ENCODE data around the gene OAF.
"Not testable (repeated sequence)": the region's sequence is repeated elsewhere in the genome, so short reads cannot be mapped to it uniquely, and the experiment has no call there.

Gene OAF

GRCh38 chr11:120210626-120211521, at the start of gene OAF:
OAF (plus strand) TSS chr11:120211032; CDS start chr11:120211280, 248 bp downstream.
- H3K27ac ChIP-seq: peak within 1 kb of the TSS; percentile 46
- no peak for DNase-seq (ENCODE audit: low read depth, low spot score)

- no peak overlapping the region for H3K27ac ChIP-seq
- DNase-seq (ENCODE audit: low read depth, low spot score): no peak
These were observed 43.2 kb upstream of the OAF start for GRCh38 chr11:120167659-120168058.

DNA sequence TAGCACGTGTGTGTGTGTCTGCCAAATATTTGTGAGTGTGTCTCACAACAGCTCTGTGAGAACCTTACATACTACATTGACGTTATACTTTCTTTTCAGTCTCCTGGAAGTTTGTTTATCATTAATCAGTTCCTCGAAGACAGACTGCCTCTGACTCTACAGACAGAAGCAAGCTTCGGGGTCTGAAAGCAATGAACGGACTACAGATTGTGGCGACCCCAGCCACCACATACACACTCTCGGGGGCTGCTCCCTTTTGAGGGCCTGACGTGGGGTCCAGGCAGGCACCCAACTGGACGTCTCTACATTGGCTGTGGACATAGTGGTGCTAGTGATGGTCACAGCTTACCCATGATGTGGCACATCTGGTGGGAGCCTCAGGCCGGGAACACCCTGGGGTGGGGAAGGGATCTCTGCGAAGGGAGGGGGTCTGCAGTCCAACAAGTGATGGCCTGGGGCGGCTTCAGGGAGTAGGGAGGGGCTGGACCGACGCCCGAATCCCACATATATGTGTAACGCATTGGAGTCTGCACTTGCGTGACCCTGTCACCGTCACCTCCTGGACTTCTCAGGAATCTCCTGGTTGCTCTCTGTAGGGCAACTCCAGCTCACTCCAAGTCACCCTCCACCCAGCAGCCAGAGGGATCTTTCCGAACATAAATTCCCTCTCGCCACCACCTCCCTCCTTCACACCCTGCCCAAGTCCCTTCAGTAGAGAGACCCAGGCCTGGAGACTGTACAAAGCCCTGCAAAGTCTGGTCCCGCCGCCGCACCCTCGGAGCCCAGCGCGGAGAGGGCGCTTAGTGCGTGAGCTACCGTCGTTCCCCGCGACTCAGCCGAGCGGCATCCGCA, 42.5 kb upstream of the OAF start:
- no peak for DNase-seq (ENCODE audit: low read depth, low spot score)
- H3K27ac ChIP-seq: no peak overlapping the region

DNA sequence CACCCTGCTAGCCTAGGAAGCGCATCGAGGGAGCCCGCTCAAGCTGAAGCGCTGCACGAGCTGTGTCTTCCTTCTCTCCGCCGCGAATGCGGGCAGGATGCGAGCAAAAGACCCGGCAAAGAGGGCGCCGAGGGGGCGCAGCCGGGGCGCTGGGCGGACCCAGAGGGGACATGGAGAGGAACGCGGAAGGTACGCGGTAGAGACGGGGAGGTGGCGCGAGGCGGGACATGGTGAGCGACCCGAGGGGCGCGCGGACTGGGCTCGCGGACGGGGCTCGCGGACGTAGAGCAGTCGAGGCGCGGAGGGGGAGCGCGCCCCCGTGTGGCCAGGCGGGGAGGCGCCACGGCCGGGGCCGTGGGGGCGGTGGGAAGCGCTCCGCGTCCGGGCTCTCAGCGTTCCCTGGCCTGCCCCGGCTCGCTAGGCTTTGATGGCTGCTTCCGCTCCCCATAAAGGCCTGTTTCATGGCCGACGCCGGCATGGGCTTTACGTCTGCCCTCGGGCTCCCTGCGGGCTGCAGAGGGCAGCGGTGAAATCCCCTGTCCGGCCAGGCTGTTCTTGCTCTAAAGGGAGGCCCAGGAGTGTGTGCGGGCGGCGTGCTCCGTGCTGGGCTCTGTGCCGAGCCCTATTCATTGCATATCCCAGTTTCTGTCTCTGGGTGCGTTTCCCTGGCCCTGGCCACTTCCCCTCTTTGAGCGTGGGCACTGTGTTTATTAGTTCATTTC, 41.7 kb upstream of the OAF start:
- no peak for DNase-seq (ENCODE audit: low read depth, low spot score)
- peak overlapping the region; percentile 17 for H3K27ac ChIP-seq

DNA sequence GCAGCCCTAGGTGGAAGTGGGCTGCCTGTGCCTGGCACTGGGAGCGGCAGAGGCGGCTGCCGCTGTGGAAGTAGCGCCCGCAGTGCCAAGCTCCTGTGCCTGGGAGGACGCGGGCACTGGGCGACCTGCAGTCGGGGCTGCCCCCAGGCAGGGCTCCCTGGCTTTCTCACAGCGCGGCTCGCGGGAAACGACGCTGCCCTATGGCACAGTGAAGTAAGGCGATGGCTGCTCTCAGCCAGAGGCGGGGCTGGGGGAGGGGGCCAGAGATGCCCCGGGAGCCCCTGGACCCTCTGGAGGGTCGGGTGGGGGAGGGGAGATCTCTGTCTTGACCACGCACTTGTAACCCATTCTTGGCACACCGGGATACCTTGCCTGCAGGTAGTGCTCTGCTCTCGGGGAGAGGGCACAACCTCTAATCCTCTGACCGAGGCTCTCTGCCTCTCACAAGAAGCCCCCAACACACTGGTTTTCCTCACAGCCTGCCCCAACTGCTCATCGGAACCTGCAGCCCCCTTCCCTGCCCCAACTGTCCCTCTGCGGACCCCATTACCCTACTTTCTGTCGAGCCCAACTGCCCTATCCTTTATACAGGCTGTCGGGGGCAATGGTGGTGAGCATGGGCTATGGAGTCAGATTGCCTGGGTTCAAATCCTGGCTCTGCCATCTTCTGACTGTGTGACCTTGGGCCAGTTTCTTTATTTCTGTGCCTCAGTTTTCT, 40.7 kb upstream of the OAF start:
- no peak overlapping the region for H3K27ac ChIP-seq
- DNase-seq (ENCODE audit: low read depth, low spot score): no peak

DNA sequence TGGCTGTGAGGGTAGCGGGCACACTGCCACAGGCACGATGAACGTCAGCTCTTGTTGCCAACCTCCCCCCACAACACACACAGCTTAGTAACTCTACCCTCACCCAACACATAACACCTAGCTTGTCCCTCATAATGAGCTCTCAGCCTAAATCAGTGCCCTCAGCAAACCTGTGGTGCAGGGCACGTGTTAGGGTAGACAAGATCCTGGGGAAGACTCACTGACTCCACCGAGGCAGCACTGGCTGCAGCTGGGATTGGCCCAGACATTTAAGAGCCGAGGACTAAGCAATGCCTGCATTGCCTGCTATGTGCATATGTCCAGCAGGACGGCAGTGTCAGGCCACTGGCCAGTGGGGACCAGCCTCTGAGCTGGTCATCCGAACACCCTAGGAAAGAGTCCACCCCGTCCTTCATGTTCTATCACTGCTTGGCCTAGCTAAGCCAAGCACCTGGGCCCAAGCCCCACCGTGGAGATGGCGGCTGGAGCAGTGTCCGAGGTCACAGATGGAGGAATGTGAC, 40.0 kb upstream of the OAF start:
- DNase-seq (ENCODE audit: low read depth, low spot score): no peak
- no peak overlapping the region for H3K27ac ChIP-seq

DNA sequence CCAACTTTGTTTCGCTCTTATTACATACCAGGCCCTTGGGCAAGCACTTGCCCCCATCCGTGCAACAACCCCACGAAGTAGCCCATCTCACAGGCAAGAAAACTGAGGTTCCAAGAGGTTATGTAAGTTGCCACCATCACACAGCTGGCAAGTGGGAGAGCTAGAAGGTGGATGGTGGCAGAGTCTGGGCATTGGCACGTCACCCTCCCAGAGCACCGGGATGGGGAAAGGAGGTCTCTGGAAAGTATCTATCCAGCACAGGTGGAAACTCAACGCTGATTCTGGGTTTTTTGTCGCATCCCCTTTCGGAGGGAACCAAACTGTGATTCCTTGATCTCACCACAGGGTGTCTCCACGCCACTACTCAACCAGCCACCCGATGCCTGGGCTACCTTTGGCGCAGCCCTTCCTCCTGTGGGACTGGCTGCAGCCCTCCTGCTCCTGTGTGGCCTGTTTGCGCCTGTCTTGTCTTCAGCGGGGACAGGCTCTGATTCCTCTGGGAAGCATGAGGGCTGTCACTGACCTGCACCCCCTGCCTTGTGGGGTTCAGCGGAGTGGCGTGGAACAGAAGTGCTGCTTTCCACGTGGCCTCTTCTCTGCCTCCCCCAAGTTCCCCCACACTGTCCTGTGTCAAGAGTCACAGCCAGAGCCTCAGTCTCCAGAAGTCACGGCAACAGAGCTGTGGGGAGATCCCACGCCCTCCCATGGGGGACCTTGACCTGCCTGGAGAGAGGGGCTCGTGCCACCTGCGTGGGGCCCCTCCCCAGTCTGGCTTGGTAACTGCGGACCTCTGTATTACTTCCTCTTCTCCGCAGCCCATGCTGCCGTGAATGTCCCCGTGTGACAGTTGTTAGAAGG, 38.5 kb upstream of the OAF start:
- DNase-seq (ENCODE audit: low read depth, low spot score): no peak
- no peak overlapping the region for H3K27ac ChIP-seq

- DNase-seq (ENCODE audit: low read depth, low spot score): no peak
- H3K27ac ChIP-seq: no peak overlapping the region
These were observed 37.7 kb upstream of the OAF start for GRCh38 chr11:120173019-120173705.

DNA sequence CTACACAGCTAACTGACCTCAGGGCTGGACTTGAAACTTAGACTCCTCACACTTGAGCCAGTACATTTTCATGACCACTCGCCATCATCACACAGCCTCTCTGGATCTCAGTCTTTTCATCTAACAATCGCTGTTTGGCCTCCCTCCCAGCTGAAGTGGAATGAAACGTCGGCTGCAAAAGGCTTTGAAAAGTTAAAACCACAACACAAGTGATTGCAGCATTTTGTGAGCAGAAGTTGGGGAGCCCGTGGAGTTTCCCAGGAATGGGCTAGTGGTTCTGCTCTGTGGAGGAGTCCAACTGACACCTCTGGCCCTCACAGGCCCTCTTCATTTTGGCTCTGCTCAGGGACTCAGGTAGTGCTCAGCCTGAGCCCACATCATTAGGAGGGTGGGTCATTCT, 37.0 kb upstream of the OAF start:
- H3K27ac ChIP-seq: no peak overlapping the region
- DNase-seq (ENCODE audit: low read depth, low spot score): no peak

GRCh38 chr11:120174866-120175265, 36.0 kb upstream of the OAF start:
- H3K27ac ChIP-seq: no peak overlapping the region
- no peak for DNase-seq (ENCODE audit: low read depth, low spot score)

DNA sequence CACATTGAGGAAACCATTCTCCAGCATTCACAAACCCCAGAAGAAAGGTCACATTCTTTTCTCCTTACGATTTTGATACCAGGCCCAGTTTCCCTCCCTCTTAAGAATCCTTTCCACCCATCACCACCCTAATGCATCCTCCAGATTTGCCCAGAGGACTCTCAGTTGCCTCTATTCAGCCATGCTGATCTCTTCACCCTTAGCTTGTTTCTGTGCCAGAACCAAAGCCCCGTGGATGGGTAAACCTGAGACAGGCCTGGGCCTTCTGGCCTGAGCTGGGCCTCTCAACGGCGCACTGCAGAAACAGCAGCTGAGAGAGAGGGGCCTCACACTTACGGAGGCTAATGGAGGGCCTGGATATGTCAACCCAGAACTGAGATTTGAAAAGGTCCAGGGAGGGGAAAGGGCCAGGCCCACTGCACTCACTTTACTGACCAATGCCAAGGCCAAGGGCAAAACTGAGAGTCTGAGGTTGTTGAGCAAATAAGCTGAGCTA, 32.2 kb upstream of the OAF start:
- H3K27ac ChIP-seq: no peak overlapping the region
- DNase-seq (ENCODE audit: low read depth, low spot score): no peak

DNA sequence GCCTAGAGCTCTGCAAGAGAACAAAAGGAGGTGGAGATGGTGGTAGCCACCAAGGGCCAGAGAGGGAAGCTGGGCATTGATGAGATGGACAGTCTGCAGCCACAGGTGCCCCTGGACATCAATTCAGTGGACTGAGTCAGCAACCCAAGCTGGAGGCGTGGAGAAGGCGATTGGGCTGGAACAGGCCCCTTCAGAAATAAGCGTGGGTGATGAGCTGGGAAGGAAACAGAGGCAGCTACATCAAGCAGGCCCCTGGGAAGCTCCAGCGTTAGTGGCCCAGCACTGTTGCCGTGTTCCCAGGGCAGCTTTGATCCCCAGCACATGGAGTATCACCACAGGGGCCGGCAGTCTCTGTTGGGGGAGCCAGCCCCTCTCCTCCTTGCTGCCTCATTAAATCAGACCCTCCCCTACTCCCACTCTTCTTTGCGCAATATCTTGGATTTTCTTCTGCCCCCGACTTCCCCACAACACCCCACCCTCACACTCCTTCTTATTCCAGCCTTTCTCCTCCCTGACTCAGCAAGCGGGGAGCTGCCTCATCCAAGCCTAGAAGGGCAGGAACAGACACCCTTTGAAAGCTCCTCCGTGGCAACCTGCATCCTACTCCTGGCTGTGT, 31.7 kb upstream of the OAF start:
- DNase-seq (ENCODE audit: low read depth, low spot score): no peak
- H3K27ac ChIP-seq: no peak overlapping the region

DNA sequence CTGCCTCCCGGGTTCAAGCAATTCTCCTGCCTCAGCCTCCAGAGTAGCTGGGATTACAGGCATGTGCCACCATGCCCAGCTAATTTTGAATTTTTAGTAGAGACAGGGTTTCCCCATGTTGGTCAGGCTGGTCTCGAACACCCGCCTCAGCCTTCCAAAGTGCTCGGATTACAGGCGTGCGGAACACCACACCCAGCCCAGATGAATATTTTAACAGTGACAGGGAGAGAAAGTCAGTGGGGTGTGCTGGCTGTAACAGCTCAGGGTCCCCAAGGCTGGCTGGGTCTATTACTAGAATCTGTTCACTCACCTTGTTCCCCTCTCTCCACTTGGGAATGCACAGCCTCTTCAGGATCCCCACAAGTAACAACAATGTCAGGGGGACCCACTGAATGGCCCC, 30.8 kb upstream of the OAF start:
- not testable (repeated sequence) for DNase-seq (ENCODE audit: low read depth, low spot score); H3K27ac ChIP-seq

DNA sequence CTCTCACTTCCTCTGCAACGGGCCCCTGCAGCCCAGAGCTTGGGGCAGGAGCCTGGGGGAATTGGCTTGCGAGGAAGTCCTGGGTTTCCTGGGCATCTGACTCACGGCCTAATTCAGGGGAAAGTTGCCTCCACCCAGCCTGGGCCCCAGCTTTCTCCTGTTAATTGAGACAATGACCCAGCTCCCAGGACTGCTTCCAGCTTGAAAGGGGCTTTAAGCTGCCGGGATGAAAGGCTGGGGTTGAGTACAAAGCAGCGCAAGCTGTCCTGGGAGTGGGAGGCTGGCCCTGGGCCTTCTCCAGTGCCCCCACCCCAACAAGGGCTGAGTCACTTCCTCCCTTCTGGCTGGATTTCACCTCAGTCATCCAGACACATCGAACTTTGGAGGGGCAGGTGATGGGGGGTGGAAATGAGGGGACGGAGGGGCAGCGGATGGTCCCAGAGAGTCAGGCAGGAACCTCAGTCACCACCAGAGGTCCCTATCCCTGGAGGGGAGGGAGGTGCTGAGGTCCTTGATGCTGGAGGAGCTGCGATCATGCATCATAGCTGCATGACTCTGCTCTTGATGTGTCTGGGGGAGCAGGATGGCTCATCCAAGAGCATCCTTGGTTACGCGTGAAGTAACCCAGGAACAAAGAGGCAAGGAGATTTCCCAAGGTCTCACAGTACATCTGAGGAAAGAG, 30.1 kb upstream of the OAF start:
- no peak overlapping the region for H3K27ac ChIP-seq

GRCh38 chr11:120181376-120181975, 29.4 kb upstream of the OAF start:
- no peak for DNase-seq (ENCODE audit: low read depth, low spot score)
- no peak overlapping the region for H3K27ac ChIP-seq

More for the DNA sequence above, 30.1 kb upstream of the OAF start:
- DNase-seq (ENCODE audit: low read depth, low spot score): no peak

GRCh38 chr11:120182372-120182771, 28.5 kb upstream of the OAF start:
- H3K27ac ChIP-seq: no peak overlapping the region
- DNase-seq (ENCODE audit: low read depth, low spot score): no peak
